Small intestine (tissue), 7 donors: ENCODE results near the gene ADAMTSL3. TPM values are rescaled to one million over a fixed set of nuclear protein-coding genes. Genes with fewer than 3 reads are reported as not detected.

Source experiments
- DNase-seq, 2 donors: peaks; one replicate each; pipeline versions ENCODE4 v3.0.0 to v3.0.0-alpha.2; 2013
- FAIRE-seq: peaks from 2 replicates; lab custom pipeline; 2012; peaks lifted over from hg19 to GRCh38; lab: Jason Lieb, UNC
- H3K27ac ChIP-seq, 3 donors: one replicate each; pipeline ENCODE4 v1.5.1; 2013; ENCODE audit warnings: low read length in 2 of 3, mild to moderate bottlenecking in 2 of 3, control low read depth in 1 of 3, inconsistent platforms in 1 of 3, low read depth in 1 of 3, moderate library complexity in 1 of 3
- H3K27me3 ChIP-seq, 3 donors: one replicate each; pipeline ENCODE4 v1.6.1; 2013; ENCODE audit warnings: low read length in 3 of 3, inconsistent platforms in 1 of 3; ENCODE audit not compliant: control insufficient read depth in 3 of 3, insufficient read depth in 3 of 3
- H3K36me3 ChIP-seq, 3 donors: one replicate each; pipeline ENCODE4 v1.6.1; 2013; ENCODE audit warnings: low read length in 3 of 3, inconsistent platforms in 1 of 3, low read depth in 1 of 3, mild to moderate bottlenecking in 1 of 3, moderate library complexity in 1 of 3; ENCODE audit not compliant: control insufficient read depth in 3 of 3, insufficient read depth in 2 of 3
- H3K4me1 ChIP-seq, 3 donors: one replicate each; pipeline ENCODE4 v1.6.1; 2013; ENCODE audit warnings: low read length in 2 of 3, inconsistent platforms in 1 of 3, low read depth in 1 of 3, mild to moderate bottlenecking in 1 of 3, moderate library complexity in 1 of 3; ENCODE audit not compliant: control insufficient read depth in 3 of 3, insufficient read depth in 2 of 3
- H3K4me3 ChIP-seq, 3 donors: one replicate each; pipeline ENCODE4 v1.5.1; 2013; ENCODE audit warnings: low read length in 3 of 3, control low read depth in 1 of 3, inconsistent platforms in 1 of 3, low read depth in 1 of 3, mild to moderate bottlenecking in 1 of 3, moderate library complexity in 1 of 3
- H3K9me3 ChIP-seq, 2 donors: one replicate each; pipeline ENCODE4 v1.6.1; 2013; ENCODE audit warnings: low read depth in 1 of 2, low read length in 1 of 2; ENCODE audit not compliant: control insufficient read depth in 2 of 2, insufficient read depth in 1 of 2
- WGBS, 3 donors: extraction: QIAGEN DNeasy Blood & Tissue Kit; methylation state at CpG; one replicate each; pipeline ENCODE4 v1.1.7; 2013; 5-methylcytosine and 5-hydroxymethylcytosine counted together
- polyA plus RNA-seq, 4 donors: library from polyadenylated mRNA; stranded (reverse) in 3 of 4; unstranded in 1 of 4; fragments of 200-250 nt in 3 of 4; fragments of 120-200 nt in 1 of 4; gene quantifications; one replicate each; pipeline versions ENCODE4 v1.2.1 to v1.2.3, GENCODE V29; 2013
- donor health status: healthy with polysubstance abuse.
- donor health status: control.
- donor health status: control.
- donor health status: Bipolar disorder and iron deficiency.
- donor health status: healthy.

Gene ADAMTSL3
- polyA plus RNA-seq, 4 donors, result 0.22 to 1.6 (median 0.93) TPM

DNA sequence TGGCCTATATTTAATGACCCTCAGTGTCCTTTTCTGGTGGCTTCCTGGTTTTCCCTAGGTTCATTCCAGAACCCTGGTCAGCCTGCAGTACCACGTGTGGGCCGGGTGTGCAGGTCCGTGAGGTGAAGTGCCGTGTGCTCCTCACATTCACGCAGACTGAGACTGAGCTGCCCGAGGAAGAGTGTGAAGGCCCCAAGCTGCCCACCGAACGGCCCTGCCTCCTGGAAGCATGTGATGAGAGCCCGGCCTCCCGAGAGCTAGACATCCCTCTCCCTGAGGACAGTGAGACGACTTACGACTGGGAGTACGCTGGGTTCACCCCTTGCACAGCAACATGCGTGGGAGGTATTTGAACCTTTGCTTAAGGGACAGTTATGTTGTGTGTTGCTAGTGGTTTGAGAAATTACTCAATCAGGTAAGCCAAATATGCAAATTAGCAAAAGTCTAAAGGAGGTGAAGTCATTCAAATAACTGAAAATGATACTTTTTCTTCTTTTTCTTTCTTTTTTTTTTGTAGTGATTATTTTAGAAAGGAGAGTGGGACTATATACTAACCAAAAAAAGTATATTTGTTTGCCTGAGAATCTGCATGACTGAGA lies 259.2 kb downstream of the ADAMTSL3 start:
- Histone ChIP-seq H3K4me1 (no peaks in the 10 kb centered on the region), H3K36me3 (no peaks in the 10 kb centered on the region), H3K27me3 (no peaks in the 10 kb centered on the region), H3K4me3 (no peak overlapping the region), H3K9me3 (no peaks in the 10 kb centered on the region), H3K27ac (no peak overlapping the region)
- FAIRE-seq, result no peak
- WGBS, 3 donors, result 82 to 85% (median 84%) methylated on average over 14 of the region's 14 CpGs
- DNase-seq, result no peak

- WGBS, 3 donors, result 83 to 90% (median 88%) methylated on average over 1 of the region's 1 CpG
- no peak overlapping the region for H3K4me3 ChIP-seq
- H3K9me3 ChIP-seq, result no peaks in the 10 kb centered on the region
- no peaks in the 10 kb centered on the region for H3K4me1 ChIP-seq
- H3K36me3 ChIP-seq, result no peaks in the 10 kb centered on the region
- DNase-seq (no peak), FAIRE-seq (no peak)
- H3K27ac ChIP-seq, result no peak overlapping the region
- no peaks in the 10 kb centered on the region for H3K27me3 ChIP-seq
Observed at GRCh38 chr15:83914906-83915305, 261.0 kb downstream of the ADAMTSL3 start.

- Histone ChIP-seq H3K27ac (no peak overlapping the region), H3K36me3 (no peaks in the 10 kb centered on the region), H3K9me3 (no peaks in the 10 kb centered on the region), H3K27me3 (no peaks in the 10 kb centered on the region), H3K4me1 (no peaks in the 10 kb centered on the region), H3K4me3 (no peak overlapping the region)
- no peak for FAIRE-seq
- WGBS, 3 donors, result 0 to 33% (median 7%) methylated on average over 1 of the region's 1 CpG
- DNase-seq, result no peak
Observed at GRCh38 chr15:83917432-83917831, 263.5 kb downstream of the ADAMTSL3 start.

- no peak for FAIRE-seq
- Histone ChIP-seq H3K9me3 (no peaks in the 10 kb centered on the region), H3K27me3 (no peaks in the 10 kb centered on the region), H3K4me3 (no peak overlapping the region), H3K27ac (no peak overlapping the region), H3K4me1 (no peaks in the 10 kb centered on the region), H3K36me3 (no peaks in the 10 kb centered on the region)
- DNase-seq, result no peak
Observed at GRCh38 chr15:83918011-83918410, 264.1 kb downstream of the ADAMTSL3 start.

DNA sequence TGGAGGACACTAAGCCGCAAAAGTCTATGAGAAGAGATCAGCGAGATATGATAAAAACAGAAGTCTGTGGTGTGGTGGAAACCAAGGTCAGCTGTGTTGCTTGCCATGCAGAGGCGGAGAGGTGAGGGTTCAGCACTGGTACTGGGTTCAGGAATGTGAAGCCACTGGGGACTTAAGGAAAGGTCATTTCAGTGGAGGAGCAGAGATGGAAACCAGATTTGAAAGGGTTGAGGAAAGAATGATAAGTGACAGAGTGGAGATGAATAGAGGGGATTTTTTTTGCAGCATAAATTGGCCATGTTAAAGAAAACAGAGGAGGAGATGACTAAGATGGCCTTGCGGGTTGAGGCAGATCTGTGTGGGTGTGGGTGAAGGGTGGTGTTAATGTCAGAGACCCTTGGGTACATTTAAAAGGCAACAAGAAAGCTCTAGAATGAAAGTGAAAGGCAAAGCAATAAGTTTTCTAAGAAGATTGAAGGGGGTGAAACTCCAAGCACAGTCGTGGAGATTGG lies 265.5 kb downstream of the ADAMTSL3 start:
- 57 to 69% (median 65%) methylated on average over 5 of the region's 5 CpGs for WGBS, 3 donors
- Histone ChIP-seq H3K4me3 (no peak overlapping the region), H3K36me3 (no peaks in the 10 kb centered on the region), H3K9me3 (no peaks in the 10 kb centered on the region), H3K4me1 (no peaks in the 10 kb centered on the region), H3K27me3 (no peaks in the 10 kb centered on the region), H3K27ac (no peak overlapping the region)
- FAIRE-seq, result no peak
- no peak for DNase-seq

DNA sequence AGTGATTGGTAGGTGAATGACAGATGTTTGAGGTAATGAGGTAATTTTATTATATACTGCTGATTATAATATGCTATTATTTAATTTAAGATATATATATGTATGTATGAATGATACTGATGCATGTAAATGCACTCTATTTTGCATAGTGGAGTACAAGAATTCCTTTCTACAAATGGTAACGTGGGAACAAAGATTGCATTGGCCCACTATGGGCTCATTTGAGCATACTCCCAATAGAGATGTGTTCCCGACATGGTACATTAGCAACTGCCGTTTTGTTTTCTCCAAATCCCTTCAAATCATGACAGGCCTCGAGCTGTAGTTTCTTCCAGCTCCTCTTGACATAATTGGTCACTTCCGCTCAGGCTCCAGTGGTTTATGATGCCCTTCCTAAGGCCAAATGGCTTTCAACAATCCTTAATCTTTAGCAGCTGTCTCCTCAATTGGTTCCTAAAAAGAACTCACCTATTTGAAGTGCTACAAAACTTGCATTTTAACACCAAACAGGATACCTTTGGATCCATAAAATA lies 266.1 kb downstream of the ADAMTSL3 start:
- H3K4me3 ChIP-seq, result no peak overlapping the region
- H3K27ac ChIP-seq, result no peak overlapping the region
- no peaks in the 10 kb centered on the region for H3K36me3 ChIP-seq
- no peaks in the 10 kb centered on the region for H3K4me1 ChIP-seq
- 71 to 77% (median 72%) methylated on average over 5 of the region's 5 CpGs for WGBS, 3 donors
- no peaks in the 10 kb centered on the region for H3K27me3 ChIP-seq
- H3K9me3 ChIP-seq, result no peaks in the 10 kb centered on the region
- DNase-seq, result no peak
- no peak for FAIRE-seq

DNA sequence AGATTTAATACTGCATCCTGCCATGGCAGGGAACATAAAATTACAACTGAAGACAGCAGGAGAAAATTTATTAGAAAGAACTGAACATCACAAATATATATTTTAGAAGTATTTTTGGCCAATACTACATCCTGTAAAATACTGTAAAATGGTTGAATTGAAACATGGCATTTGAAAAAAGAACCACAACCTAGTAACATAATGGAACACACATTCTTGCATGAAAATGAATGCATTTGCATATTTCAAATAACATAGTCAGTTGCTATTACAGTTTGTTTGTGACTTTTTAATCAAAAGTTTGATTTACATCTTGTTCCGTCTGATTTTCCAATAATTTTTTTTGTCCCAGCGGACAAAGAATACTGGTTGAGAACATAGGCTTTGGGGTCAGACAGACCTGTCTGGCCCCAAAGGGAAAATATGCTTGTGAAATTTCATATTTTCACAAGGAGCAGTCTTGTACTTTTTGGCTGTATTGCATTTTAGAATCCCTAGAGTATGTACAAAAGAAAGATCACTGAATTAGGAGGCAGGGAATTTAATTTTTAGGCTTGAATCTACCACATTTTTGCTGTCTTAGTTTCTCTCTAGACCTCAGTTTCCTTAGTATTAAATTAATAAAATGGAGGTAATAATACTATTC lies 268.8 kb downstream of the ADAMTSL3 start:
- Histone ChIP-seq H3K27me3 (no peaks in the 10 kb centered on the region), H3K27ac (no peak overlapping the region), H3K4me1 (no peaks in the 10 kb centered on the region), H3K9me3 (no peaks in the 10 kb centered on the region), H3K4me3 (no peak overlapping the region), H3K36me3 (no peaks in the 10 kb centered on the region)
- 88 to 100% (median 97%) methylated on average over 2 of the region's 2 CpGs for WGBS, 3 donors
- DNase-seq (no peak), FAIRE-seq (no peak)

- Histone ChIP-seq H3K27ac (no peak overlapping the region), H3K4me3 (no peak overlapping the region), H3K4me1 (no peaks in the 10 kb centered on the region), H3K36me3 (no peaks in the 10 kb centered on the region), H3K9me3 (no peaks in the 10 kb centered on the region), H3K27me3 (no peaks in the 10 kb centered on the region)
- DNase-seq (no peak), FAIRE-seq (no peak)
- WGBS, 3 donors, result 23 to 36% (median 32%) methylated on average over 1 of the region's 1 CpG
Observed at GRCh38 chr15:83926116-83926515, 272.2 kb downstream of the ADAMTSL3 start.
